Body of pancreas (tissue), 4 donors: ENCODE data around the gene UCN3.
A peak's percentile ranks its signal among the peaks of the same experiment; 100 is the strongest.

Experiments
- CTCF ChIP-seq, 7 experiments: fragments of 450-650 bp in 4 of 7; fragments of 200-600 bp in 3 of 7; sonication (generic) in 3 of 7; IDR thresholded peaks; one replicate each; pipeline ENCODE4 v1.5.1; 2016 to 2019; ENCODE audit warnings: antibody characterized with exemption in 7 of 7
- POLR2A ChIP-seq, 3 donors: fragments of 450-650 bp; IDR thresholded peaks; one replicate each; pipeline ENCODE4 v1.6.1; 2016; ENCODE audit warnings: antibody characterized with exemption in 3 of 3, mild to moderate bottlenecking in 2 of 3

GRCh38 chr10:5412277-5412941 is 47.6 kb downstream of the UCN3 start, which contains the start of gene NET1:
- TF ChIP-seq CTCF (IDR thresholded peaks at IDR 0.05) (no peak), POLR2A (IDR thresholded peaks at IDR 0.05) (peak; percentile 71 to 85 (median 79))
